Stimulated activated CD8-positive, alpha-beta memory T cell treated with anti-CD3 and anti-CD28 coated beads, Interleukin-15, amount 100 ng/mL, for 48 hours (primary cell): ENCODE data around the gene DNAI2.

Experiments
- DNase-seq, 2 donors: peaks; one replicate each; pipeline ENCODE4 v3.0.0-alpha.2; 2020; ENCODE audit warnings: low read depth in 2 of 2

Gene DNAI2

GRCh38 chr17:74339537-74340195, 65.6 kb downstream of the DNAI2 start:
- no peak for DNase-seq

- no peak for DNase-seq
Observed at GRCh38 chr17:74340470-74341023, 66.5 kb downstream of the DNAI2 start.

- no peak for DNase-seq
Observed at GRCh38 chr17:74342224-74342623, 68.2 kb downstream of the DNAI2 start.

GRCh38 chr17:74343121-74343520, 69.1 kb downstream of the DNAI2 start:
- no peak for DNase-seq

- no peak for DNase-seq
Observed at GRCh38 chr17:74343526-74344284, 69.7 kb downstream of the DNAI2 start.

- no peak for DNase-seq
Observed at GRCh38 chr17:74344658-74345057, 70.6 kb downstream of the DNAI2 start.

GRCh38 chr17:74345433-74346241, 71.6 kb downstream of the DNAI2 start:
- DNase-seq: no peak

GRCh38 chr17:74347646-74348045, 73.6 kb downstream of the DNAI2 start:
- DNase-seq: no peak

- no peak for DNase-seq
Observed at GRCh38 chr17:74349120-74349519, 75.1 kb downstream of the DNAI2 start.

GRCh38 chr17:74350486-74350885, 76.5 kb downstream of the DNAI2 start:
- DNase-seq: no peak

- DNase-seq: no peak
Observed at GRCh38 chr17:74351552-74352210, 77.6 kb downstream of the DNAI2 start.

GRCh38 chr17:74353446-74354060, 79.5 kb downstream of the DNAI2 start:
- DNase-seq: no peak

GRCh38 chr17:74354123-74354522, 80.1 kb downstream of the DNAI2 start:
- DNase-seq: peak; percentile 44 to 62

GRCh38 chr17:74354561-74354960, 80.5 kb downstream of the DNAI2 start:
- DNase-seq: no peak

- no peak for DNase-seq
Observed at GRCh38 chr17:74355065-74355464, 81.0 kb downstream of the DNAI2 start.

GRCh38 chr17:74356646-74357465, 82.8 kb downstream of the DNAI2 start:
- DNase-seq: no peak

- DNase-seq: no peak
Observed at GRCh38 chr17:74357466-74357809, 83.4 kb downstream of the DNAI2 start.

GRCh38 chr17:74358697-74359096, 84.7 kb downstream of the DNAI2 start:
- DNase-seq: no peak

GRCh38 chr17:74359916-74360315, 85.9 kb downstream of the DNAI2 start:
- no peak for DNase-seq

GRCh38 chr17:74360899-74361229, 86.8 kb downstream of the DNAI2 start:
- DNase-seq: no peak
